NCI-H446 treated with DMSO at 0.1 percent for 48 hours (cell line): ENCODE data around the gene MYL12A.
"Not testable (repeated sequence)": the region's sequence is repeated elsewhere in the genome, so short reads cannot be mapped to it uniquely, and the experiment has no call there.

ENCODE experiments used
- DNase-seq: peaks from one replicate; lab custom pipeline; 2025; lab: John Stamatoyannopoulos, UW

Gene MYL12A

DNA sequence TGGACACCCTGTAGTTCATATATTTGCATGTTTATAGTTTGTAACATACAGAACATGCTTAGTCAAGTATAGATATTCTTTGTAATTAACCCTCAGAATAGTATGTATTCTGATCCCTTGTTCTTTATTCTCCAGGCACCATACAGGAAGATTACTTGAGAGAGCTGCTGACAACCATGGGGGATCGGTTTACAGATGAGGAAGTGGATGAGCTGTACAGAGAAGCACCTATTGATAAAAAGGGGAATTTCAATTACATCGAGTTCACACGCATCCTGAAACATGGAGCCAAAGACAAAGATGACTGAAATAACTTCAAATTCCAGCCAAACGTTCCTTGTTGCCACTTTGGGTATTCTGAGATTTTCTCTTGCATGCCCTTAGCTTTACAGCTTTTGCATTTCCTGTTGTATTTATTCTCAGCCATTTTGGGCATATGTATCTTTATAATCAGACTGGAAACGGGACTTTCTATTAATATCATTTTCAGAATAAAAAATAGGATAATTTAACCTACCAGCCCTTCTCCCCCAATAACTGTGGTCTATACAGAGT lies 8.1 kb downstream of the MYL12A start:
- no peak for DNase-seq

DNA sequence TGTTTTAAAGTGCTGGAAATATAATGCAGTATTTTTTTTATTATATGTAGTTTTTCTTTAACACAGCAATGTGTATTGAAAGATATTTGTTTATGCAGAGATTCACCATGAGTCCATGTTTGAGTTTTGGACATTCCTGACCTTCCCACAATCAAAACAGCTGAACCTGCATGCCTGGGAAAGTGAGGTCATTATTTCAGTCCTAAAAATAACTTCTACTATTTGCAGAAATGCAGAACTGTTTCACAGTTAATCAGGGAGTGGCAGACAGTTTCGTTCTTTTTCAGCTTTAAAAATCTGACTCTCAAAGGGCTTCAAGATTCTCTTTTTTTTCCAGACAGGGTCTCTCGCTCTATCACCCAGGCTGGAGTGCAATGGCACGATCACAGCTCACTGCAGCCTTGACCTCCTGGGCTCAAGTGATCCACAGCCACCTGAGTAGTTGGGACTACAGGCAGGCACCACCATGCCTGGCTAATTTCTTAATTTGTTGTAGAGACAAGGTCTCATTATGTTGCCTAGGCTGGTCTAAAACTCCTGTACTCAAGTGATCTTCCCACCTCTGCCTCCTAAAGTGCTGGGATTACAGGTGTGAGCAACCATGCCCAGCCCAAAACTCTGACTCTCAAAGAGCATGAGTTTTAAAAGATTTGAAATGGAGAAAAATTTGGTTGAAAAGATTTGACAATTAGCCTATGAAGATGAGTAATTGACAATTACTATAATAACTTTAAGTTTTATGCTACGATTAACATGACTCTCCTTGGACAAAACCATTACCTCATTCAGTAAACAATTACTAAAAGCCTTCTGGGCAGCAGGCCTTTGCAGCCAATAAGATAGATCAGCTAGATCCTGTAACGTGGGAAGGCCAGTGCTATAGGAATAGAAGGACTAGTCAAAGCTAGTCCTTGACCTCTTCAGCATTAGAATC lies 9.4 kb downstream of the MYL12A start:
- no peak for DNase-seq

DNA sequence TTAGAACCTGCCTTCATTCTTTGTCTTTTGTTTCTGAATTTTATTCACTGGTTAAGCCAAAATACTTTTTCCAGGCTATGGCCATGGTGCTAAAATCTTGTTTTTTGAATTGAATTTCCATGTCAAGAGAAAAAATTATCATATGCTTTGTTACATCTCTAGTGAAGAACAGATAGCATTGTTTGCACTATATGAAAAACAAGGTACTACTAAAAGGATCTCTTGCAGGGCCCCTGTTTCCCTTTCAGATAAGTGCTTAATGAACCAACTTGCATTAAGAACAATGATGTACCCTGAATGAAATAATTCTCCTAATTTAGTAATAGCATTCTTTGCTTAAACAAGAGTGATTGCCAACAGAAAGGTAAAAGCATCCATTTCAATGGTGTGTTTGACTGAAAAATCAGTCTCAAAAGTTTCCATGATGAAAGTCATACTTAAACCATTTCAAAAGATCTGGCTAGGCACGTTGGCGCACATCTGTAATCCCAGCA lies 10.1 kb downstream of the MYL12A start:
- no peak for DNase-seq

DNA sequence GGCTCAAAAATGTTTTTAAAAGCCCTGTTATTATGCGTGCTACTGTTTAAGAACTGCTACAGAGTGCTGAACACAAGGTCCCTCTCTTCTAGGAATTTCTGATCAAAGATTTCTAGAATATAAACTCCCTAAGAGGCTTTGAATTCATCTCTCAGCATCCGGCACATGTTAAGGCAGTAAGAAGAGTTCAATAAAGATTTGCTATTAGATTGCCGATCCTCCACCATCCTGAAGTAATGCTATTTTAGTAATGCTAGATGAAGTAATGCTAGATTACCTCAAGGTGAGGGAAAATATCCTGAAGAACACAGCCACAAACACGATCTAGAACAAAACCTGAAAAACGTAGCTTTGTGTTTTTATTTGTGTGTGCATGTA lies 13.4 kb downstream of the MYL12A start:
- DNase-seq: no peak

DNA sequence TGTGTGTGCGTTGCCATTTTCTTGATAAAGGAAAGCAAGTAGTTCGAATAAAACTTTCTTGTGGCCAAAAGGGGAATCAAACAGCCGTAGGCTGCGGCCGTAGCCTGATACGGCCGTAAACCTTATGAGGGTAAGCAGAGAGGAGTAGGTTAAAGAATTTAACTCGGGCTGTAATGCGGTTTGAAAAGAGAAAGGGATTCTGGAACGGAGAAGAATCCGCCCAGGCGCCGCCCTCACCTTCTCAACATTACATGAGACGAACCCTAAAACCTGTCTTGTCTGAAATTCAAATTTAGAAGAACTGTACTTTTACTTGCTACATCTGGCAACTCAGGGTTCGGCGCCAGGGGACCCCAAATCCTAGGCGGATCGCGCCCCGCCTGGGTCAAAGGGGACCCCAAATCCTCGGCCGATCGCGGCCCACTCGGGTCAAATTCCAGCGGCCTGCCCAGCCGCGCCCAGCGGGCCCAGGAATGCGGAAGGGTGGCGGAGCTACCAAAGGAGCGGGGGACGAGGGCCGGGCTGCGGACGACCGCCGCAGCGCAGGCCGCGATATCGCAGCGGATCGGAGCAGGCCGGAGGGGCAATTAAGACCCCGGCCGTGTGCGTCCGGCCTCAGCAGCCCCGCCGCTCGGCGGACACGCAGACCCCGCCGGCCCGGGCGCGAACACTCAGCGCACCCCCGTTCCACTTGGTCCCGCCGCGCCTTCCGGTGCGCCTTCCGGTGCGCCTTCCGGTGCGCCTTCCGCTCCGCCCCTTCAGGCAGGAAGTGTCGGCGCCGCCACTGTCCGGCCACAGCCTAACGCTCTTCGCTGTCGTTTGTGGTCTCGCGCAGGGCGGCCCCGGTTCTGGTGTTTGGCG lies 14.0 kb downstream of the MYL12A start, which contains the start of gene MYL12B:
Gene MYL12B (plus strand): TSS at position 761 of the 861 bp plus-strand sequence. CDS start 10,766 bp downstream, outside the sequence.
- DNase-seq: peak; percentile 53

DNA sequence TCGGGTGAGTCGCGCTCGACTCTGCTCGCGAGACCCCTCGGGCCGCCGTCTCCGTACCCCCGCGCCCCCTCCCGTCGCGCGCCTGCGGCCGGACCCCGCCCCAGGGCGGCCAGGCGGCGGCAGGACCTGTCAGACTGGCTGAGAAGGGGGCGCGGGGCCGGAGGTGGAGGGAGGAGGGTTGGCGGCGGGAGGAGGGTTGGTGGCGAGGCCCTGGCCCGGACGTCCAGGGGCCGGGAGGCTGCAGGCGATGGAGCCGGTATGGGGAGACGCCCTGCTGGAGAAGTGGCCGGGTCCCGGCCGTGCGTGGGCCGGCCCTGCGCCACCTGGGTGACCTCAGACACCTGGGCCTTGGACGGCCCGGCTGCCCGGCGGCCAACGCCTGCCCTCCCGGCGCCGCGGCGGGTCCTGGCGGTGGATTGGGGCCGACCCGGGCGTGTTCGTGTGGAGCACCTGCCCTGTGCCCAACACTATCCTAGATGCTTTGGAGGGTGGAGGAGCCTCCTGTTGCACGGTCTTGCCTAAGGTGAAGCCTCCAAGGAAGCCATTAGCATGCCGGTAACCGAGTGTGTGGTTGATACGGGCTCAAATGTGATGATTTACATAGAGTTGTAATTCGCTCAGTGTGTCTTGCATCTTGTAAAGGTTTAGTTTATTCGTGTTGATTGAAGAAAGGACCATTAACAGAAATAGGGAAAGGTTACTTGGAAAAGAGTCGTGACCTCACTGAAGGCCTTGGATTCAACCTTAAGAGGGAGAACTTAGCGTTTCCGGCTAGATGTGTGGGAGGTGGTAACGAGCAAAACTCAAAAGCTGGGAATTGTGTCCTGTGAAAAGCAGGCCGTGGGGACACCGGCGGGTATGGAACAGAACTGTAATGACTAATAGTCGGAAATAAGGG lies 14.9 kb downstream of the MYL12A start:
- DNase-seq: no peak

DNA sequence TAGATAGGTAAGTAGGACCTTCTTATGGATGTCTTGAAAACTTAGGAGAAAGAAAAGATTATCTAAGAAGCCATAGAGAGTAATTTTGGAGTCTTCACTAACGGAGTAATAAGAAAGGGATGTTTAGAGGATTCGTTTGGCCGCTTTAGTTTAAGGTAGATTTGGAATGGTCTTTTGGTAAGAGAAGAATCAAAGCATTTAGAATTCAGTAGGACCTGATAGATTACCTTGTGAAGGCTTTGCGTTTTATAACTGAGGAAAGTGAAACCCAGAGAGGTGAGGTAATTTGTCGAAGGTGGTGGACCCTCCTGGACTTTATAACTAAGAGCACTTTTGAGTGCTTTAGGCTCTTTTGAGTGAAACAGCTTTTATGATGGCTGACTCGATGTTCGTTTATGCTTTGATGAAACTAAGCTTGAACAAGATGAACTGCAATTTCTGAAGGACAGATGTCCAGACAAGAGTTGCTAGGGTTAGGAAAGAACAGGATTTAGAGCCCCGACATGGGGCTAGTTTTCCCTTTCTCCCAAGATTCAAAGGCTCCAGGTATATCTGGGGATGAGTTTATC lies 15.6 kb downstream of the MYL12A start:
- no peak for DNase-seq

DNA sequence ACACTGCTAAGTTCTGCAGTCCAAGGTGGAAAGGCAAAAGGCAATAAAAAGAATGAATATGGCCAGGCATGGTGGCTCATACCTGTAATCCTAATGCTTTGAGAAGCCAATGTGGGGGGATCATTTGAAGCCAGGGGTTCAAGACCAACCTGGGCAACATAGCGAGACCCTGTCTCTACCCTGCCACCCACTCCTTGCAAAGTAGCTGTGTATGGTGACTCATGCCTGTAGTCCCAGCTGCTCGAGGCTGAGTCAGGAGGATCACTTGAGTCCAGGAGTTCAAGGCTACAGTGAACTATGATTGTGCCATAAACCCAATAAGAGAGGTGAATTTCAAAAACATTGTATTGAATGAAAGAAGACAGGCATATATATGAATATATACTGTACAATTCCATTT lies 16.8 kb downstream of the MYL12A start:
- DNase-seq: no peak

DNA sequence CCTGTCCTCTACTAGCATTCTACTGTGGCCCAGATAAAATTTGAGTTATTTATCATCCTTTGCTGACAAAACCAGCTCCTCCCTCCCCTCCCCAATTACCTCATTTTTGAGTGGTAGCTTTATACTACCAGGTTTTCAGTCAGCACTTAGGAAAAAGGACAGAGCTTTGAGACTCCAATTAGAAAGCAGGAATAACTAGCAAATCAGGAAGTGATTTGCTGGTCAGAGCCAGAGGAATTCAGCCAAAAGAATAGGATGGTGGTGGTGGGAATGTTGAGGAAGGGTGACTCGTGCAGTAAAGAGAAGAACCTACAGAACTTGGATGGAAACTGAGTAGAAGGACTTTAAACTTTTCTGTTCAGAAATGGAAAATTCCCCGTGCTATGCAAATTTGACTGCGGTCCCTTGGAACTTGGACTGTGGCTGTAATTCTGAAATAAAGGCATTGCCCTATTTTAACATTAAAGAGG lies 18.0 kb downstream of the MYL12A start:
- no peak for DNase-seq

DNA sequence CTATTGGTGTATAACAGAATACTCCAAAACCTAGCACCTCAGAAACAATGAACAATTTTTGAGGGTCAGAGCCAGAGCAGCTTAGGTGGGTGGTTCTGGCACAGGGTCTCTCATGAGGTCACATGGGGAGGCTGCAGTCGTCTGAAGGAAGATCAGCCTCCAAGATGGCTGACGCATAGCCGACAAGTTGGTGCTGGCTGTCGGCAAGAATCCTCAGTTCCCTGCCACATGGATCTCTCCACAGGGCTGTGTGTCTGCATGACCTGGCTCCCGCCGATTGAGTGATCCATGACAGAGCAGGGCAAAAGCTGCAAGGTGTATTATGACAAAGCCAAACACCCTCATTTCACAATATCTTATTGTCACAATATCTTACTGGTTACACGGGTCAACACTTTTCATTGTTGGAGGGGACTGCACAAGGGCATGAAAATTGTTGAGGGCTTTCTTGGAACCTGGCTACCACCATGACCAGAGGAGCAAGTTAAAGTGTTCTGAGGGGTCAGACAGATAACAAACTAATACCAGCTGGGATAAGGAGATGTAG lies 18.5 kb downstream of the MYL12A start:
- DNase-seq: no peak

DNA sequence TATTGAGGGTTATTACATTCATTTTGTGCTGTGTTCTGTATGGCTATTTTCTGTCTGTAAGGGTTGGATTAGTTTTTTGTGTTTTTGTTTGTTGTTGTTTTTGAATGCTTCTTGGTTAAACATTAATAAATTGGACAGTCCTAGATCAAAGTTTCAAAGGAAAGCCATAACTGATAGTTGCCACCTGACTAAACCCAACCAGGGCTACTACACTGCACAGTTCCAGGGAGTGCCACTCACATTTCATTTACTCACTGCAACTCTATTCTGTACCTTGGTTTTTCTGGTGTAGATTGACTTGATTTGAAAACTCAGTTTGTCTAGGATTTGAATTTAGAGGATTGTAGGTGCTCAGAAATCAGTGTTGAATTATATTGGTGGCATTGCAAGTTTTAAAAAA lies 20.7 kb downstream of the MYL12A start:
- no peak for DNase-seq

DNA sequence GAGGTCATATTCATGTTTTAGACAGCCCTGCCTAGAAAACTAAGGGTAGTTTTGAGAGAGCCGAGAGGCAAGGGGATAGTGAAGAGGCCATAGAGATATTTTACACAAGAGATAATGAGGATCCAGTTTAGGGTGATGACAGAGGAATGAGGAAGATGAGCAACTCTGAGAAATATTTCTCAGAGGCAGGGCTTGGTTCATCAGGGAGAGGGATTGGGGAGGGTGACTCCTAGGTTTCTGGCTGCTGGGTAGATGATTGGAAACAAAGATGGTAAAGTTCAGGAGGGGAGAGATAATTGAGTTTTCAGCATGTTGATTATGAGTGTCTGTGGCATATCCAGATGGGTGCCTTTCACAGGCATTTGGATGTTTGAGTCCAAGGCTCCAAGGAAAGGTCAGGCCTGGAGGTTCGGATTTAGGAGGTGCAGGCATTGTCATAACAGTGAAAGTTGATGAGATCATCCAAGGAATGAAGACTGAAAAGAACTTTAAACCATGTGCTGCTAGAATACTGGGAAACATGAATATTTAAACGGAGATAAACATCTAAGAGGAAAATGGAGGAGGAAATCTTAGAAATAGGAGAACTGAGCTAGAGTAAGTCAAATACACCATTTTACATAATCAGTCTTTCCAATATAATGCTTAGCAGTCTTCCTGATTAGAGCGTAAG lies 21.8 kb downstream of the MYL12A start:
- DNase-seq: no peak

DNA sequence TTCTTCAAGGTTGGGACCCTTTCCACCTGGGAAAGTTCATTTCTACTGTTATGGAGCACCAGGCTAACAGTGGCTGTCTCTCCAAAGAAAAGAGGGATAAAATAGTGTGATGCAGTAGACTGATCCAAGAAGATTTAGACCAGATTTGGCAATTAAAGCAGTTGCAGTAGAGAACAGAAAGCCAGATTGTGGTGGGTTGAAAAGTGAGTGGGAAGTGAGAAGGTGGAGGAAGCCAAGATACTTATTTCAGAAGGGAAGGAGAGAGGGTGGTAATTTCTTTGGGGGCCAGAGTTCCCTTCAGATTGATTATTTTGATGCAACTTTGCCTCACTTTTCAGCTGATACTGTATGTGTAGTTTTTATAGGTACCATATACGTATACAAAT lies 22.3 kb downstream of the MYL12A start:
- no peak for DNase-seq

DNA sequence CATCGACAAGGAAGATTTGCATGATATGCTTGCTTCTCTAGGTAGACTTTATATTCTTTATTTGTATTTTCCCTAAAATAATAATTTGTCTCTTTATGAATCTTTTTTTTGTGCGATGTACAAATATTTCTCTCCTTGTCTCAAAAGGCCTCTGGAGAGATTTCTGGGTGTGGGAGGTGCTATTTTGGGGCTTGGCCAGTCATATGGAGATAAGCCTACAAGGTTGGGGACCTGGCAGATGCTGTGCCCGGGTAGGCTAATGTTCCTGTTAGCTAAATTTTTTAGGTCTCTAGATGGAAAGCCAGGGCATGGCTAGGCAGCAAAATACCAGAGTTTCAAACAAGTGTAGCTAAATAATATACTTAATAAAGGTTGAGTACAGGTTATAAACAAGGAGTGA lies 25.4 kb downstream of the MYL12A start:
- no peak for DNase-seq

DNA sequence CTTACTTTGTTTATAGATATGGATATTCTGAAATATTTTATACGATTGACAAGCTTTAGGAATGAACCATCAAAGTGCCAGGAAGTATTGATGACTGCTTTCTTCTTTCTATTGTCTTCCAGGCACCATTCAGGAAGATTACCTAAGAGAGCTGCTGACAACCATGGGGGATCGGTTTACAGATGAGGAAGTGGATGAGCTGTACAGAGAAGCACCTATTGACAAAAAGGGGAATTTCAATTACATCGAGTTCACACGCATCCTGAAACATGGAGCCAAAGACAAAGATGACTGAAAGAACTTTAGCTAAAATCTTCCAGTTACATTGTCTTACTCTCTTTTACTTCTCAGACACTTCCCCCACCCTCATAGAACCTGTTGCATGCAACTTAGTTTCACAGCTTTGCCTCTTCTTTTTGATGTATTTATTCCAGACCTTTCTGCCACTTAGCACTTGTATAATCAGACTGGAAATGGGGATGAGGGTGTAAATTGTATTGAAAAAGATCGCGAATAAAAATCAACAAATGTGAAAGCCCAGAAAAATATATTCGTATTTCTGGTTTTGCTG lies 30.1 kb downstream of the MYL12A start:
- DNase-seq: not testable (repeated sequence)

DNA sequence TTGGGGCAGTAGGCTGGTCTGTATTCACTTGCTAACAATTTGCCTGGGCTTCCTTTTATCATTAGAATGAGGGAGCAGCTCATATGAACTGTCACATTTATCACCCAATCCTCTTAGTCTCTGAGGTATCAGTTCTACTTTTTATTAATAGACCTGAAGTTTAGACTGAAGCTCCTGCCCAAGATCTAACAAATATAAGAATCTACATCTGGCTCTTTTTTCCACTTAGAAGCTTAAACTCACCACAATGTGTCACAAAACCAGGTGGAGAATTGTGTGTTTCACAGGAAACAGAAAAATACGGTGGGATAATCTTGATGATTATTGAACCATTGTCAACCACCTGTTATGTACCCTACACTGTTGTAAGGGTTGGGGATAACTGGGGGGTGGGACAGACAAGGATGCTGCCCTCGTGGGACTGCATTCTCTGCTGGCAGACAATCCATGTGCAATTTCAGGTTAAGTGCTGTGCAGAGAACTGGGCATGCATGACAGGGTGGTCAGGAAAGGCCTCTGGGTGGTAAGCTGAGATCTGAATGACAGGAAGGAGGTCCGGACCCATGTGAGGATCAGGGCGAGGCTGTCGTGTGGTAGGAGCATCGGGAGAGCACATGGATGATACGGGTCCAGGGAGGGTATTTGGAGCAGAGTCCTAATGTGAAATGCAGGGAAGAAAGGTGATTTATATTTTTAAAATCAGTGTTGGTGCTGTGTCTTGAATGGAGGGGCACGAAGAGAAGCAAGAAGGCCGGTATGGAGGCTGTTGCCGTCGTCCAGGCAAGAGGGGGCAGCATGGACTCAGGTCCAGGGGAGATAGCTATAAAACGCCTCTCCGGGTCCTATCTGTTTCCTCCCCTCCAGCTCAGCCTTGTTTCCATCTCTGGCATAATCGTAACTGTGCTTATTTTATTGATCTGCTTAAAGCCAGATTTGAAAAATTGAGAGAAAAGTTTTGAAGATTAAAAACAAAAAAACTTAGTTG lies 31.9 kb downstream of the MYL12A start:
- DNase-seq: no peak

DNA sequence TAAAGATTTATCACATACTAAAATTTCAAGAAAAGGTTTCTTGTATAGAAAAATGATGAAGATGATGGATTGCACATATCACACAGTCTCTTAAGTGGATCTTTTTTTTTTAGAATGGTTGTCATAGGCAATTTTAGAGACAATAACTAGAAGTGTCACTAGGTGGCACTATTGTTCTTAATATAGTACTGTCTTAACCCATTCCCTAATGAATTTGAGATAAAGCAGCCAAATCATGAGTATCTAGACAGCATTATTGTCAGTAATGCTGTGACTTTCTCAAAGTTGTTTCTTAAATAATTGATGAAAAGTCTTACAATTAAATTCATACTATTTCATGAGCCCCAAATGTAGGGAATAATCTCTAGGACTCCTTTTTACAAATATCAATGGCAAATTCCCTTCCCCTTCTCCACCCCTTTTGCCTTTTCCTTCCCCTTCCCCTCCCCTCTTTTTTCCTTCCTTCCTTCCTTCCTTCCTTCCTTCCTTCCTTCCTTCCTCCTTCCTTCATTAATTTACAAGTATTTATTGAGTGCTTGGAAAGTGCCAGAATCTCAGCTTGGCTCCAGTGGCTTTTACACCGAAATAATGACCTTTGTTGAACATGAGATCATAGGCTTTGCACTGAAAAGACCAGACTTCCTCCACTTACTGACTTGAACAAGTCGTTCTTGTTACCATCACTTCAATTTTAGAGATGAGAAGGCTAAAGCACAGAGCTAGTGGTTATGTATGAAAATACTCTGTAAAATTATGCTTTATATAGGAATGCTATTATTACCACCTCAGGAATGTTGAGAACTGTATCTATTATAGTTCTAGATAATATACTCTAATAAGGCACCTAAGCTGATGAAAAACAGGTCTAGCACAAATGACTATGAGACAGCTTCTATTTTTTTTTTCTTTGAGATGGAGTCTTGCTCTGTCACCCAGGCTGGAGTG lies 34.1 kb downstream of the MYL12A start:
- DNase-seq: peak; percentile 68
